Stomach (tissue), 9 donors: Measurements from ENCODE around the gene RAC2. TPM values are rescaled to one million over a fixed set of nuclear protein-coding genes. Genes with fewer than 3 reads are reported as not detected.

Experiments used
- DNase-seq, 2 donors: peaks; one replicate each; pipeline versions ENCODE4 v3.0.0 to v3.0.0-alpha.2; 2013 to 2019
- H3K27ac ChIP-seq, 5 donors: fragments of 200-600 bp in 4 of 5; sonication (generic) in 4 of 5; one replicate each; pipeline ENCODE4 v1.5.1; 2013 to 2019; ENCODE audit warnings: mild to moderate bottlenecking in 1 of 5, moderate library complexity in 1 of 5
- H3K27me3 ChIP-seq, 3 donors: fragments of 200-600 bp; sonication (generic); one replicate each; pipeline ENCODE4 v1.5.1; 2017 to 2019; ENCODE audit warnings: mixed run types in 1 of 3
- H3K36me3 ChIP-seq, 4 donors: fragments of 200-600 bp; sonication (generic); 1 replicate in 3 of 4; 2 replicates in 1 of 4; pipeline ENCODE4 v1.5.1; 2016 to 2019
- H3K4me1 ChIP-seq, 4 donors: fragments of 200-600 bp; sonication (generic); one replicate each; pipeline ENCODE4 v1.5.1; 2016 to 2019
- H3K4me3 ChIP-seq, 4 donors: fragments of 200-600 bp; sonication (generic) in 3 of 4; one replicate each; pipeline ENCODE4 v1.5.1; 2016 to 2019; ENCODE audit warnings: mild to moderate bottlenecking in 1 of 4
- H3K9me3 ChIP-seq, 4 donors: fragments of 200-600 bp; sonication (generic); one replicate each; pipeline ENCODE4 v1.5.1; 2016 to 2019
- EP300 ChIP-seq: sonication (generic); formaldehyde crosslinking; IDR thresholded peaks from one replicate; pipeline ENCODE4 v1.6.1; 2017; ENCODE audit warnings: antibody characterized with exemption
- POLR2A ChIP-seq, 4 donors: fragments of 450-650 bp; IDR thresholded peaks; one replicate each; pipeline ENCODE4 v1.6.1; 2016; ENCODE audit warnings: antibody characterized with exemption in 4 of 4, control low read depth in 2 of 4, mild to moderate bottlenecking in 1 of 4, moderate library complexity in 1 of 4
- POLR2AphosphoS5 ChIP-seq, 3 donors: sonication (generic); formaldehyde crosslinking; IDR thresholded peaks; one replicate each; pipeline ENCODE4 v1.6.1; 2016; ENCODE audit warnings: antibody characterized with exemption in 3 of 3
- WGBS, 5 donors: extraction: QIAGEN DNeasy Blood & Tissue Kit in 3 of 5; methylation state at CpG; one replicate each; pipeline versions ENCODE4 v1.1.5 to v1.1.7; 2013 to 2018; 5-methylcytosine and 5-hydroxymethylcytosine counted together
- intact Hi-C: fragments of 100-400 bp; cut with DNase I; formaldehyde crosslinking; loops from one replicate; pipeline ENCODE4 v1.15.1; 2023; ENCODE audit warnings: low total_unique reads
- polyA plus RNA-seq, 3 donors: library from polyadenylated mRNA; stranded (reverse); fragments of 200-250 nt; gene quantifications; one replicate each; pipeline ENCODE4 v1.2.3, GENCODE V29; 2013
- total RNA-seq, 5 donors: library from RNA; depleted of rRNA; stranded (reverse); fragments of >200 nt; gene quantifications; one replicate each; pipeline versions ENCODE4 v1.1.0 to v1.2.3, GENCODE V29; 2014 to 2016
- TF ChIP-seq, protein P1 (sequence below), 7 experiments: fragments of 450-650 bp in 4 of 7; fragments of 200-600 bp in 3 of 7; sonication (generic) in 3 of 7; IDR thresholded peaks; one replicate each; pipeline ENCODE4 v1.5.1; 2016 to 2019; ENCODE audit warnings: antibody characterized with exemption in 7 of 7, control low read depth in 2 of 7, mild to moderate bottlenecking in 1 of 7
- donor health status: healthy with polysubstance abuse.
- donor health status: Bipolar disorder and iron deficiency.
- donor health status: healthy.

RAC2 gene
- total and polyA plus RNA-seq, 8 donors = 1.8 to 50.4 (median 16.3) TPM

DNA sequence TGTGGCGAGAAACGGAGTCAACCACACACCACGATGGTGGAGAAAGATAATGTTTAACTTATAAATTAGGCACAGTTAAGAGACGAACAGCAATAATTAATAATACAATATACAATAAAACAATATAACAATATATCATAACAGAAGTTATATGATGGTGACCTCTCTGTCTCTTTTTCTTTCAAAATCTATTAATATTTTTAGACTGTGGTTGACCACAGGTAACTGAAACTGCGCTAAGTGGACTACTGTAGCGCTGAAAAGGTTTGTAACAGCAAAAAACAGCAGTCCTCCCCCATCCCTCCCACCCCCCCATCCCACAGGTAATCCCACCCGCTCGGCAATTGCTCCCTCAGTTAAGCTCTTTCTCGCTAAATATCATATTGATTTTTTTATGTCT, 28.2 kb downstream of the RAC2 start:
- Histone ChIP-seq H3K9me3 (no peaks in the 10 kb centered on the region), H3K27me3 (peaks cover 0 to 51% (median 9%) of the 10 kb centered on the region in 3 donors), H3K4me1 (peaks cover 0 to 3% (median 0%) of the 10 kb centered on the region in 4 donors), H3K4me3 (no peak overlapping the region), H3K27ac (no peak overlapping the region), H3K36me3 (no peaks in the 10 kb centered on the region)
- WGBS, 5 donors = 71 to 89% (median 84%) methylated on average over 9 of the region's 9 CpGs
- intact Hi-C loops = no loop called here
- TF ChIP-seq EP300 = no peak
- TF ChIP-seq POLR2A (IDR thresholded peaks at IDR 0.05) = no peak
- TF ChIP-seq, protein P1, sequence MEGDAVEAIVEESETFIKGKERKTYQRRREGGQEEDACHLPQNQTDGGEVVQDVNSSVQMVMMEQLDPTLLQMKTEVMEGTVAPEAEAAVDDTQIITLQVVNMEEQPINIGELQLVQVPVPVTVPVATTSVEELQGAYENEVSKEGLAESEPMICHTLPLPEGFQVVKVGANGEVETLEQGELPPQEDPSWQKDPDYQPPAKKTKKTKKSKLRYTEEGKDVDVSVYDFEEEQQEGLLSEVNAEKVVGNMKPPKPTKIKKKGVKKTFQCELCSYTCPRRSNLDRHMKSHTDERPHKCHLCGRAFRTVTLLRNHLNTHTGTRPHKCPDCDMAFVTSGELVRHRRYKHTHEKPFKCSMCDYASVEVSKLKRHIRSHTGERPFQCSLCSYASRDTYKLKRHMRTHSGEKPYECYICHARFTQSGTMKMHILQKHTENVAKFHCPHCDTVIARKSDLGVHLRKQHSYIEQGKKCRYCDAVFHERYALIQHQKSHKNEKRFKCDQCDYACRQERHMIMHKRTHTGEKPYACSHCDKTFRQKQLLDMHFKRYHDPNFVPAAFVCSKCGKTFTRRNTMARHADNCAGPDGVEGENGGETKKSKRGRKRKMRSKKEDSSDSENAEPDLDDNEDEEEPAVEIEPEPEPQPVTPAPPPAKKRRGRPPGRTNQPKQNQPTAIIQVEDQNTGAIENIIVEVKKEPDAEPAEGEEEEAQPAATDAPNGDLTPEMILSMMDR (IDR thresholded peaks at IDR 0.05) = no peak
- no peak for TF ChIP-seq POLR2AphosphoS5 (IDR thresholded peaks at IDR 0.05)
- no peak for DNase-seq

DNA sequence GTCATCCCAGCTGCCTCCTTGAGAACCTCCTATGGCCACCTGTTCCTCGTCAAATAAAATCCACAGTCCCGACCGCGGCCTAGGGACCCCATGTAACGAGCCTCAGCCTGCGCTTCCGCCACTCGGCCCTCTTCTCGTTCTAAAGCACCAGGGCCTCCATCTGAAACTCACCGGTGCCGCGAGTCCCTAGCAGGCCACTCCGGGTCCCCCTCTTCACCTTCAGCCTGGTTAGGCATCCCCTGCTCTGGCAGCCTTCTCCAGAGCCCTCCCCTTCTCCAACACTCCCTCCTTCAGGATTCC, 29.4 kb downstream of the RAC2 start:
- DNase-seq = no peak
- intact Hi-C loops = no loop called here
- 54 to 67% (median 63%) methylated on average over 13 of the region's 13 CpGs for WGBS, 5 donors
- Histone ChIP-seq H3K4me3 (no peak overlapping the region), H3K9me3 (no peaks in the 10 kb centered on the region), H3K36me3 (no peaks in the 10 kb centered on the region), H3K27ac (no peak overlapping the region), H3K27me3 (peaks cover 0 to 52% (median 9%) of the 10 kb centered on the region in 3 donors), H3K4me1 (no peaks in the 10 kb centered on the region)
- TF ChIP-seq EP300 (no peak), POLR2A (IDR thresholded peaks at IDR 0.05) (no peak)
- TF ChIP-seq, protein P1 (IDR thresholded peaks at IDR 0.05) = no peak

DNA sequence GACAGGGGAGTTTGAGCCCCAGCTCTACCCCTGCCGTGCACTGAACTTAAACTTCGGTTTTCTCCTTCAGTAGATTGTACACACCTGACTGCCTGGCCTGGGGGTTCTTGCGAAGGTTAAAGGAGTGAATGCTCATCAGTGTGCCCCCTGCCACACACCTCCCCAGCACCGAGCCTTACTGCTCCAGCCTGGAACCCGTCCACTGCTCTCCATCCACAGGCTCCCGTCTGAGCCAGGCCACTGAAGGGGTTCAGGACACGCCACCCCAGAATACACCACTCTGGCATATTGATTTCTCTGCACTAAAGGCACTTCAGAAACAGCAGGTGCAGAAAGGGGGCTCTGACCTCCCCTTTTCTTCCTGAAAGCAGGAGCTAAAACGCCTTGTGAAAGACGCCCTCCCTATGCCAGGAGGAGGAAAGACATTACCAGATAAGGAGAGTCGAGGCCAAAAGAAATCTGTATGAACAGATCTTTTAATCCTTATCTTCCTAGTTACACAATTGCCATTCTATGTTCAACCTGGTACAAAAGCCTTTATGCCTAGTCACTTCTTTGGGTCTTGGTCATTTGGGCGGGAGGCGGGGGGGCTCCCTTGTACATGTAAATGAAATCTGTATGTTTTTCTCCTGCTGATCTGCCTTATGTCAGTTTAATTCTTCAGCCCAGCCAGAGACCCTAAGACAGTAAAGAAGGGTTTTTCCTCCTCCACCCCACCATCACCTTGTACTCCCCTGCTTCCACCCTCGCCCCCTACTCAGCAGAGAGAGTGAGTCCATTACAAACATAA, 29.9 kb downstream of the RAC2 start:
- intact Hi-C loops = no loop called here
- DNase-seq = no peak
- no peak overlapping the region for H3K4me3 ChIP-seq
- no peak overlapping the region for H3K27ac ChIP-seq
- peaks cover 0 to 47% (median 9%) of the 10 kb centered on the region in 3 donors for H3K27me3 ChIP-seq
- no peaks in the 10 kb centered on the region for H3K36me3 ChIP-seq
- WGBS, 5 donors = 55 to 71% (median 63%) methylated on average over 13 of the region's 13 CpGs
- TF ChIP-seq POLR2AphosphoS5 (IDR thresholded peaks at IDR 0.05) = no peak
- TF ChIP-seq POLR2A (IDR thresholded peaks at IDR 0.05) = no peak
- TF ChIP-seq EP300 = no peak
- TF ChIP-seq, protein P1 (IDR thresholded peaks at IDR 0.05) = no peak
- no peaks in the 10 kb centered on the region for H3K9me3 ChIP-seq
- H3K4me1 ChIP-seq = no peaks in the 10 kb centered on the region

DNA sequence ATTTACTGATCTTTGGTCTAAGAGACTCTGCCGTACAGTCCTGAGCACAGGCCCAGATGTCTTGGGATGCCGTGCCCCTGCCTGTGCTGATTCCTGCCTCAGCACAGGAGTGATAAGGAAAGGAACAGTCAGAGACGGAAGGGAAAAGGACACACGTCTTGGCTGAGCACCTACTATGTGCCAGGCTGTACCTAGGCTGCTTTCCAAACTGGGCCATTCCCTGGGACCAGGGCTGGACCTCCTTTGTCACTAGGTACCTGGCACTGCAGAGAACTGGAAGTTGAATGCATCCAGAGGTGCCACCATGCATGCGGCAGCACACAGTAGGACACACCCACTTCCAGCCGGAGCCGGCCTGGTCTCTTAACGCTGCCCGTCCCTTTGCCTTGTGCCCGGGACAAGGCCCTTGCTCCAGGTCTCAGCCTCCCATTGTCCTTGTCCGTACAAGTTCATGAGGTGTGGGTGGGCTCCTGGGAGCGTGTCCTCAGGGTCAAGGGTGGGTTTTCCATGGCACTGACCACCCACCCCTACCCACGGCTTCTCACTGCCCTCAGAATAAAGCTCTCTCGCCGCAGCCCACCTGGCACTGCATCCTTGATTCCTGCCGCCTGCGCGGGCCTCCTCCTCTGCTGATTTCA, 30.7 kb downstream of the RAC2 start:
- Histone ChIP-seq H3K27me3 (peaks cover 0 to 40% (median 9%) of the 10 kb centered on the region in 3 donors), H3K4me3 (no peak overlapping the region), H3K9me3 (no peaks in the 10 kb centered on the region), H3K4me1 (no peaks in the 10 kb centered on the region), H3K27ac (no peak overlapping the region), H3K36me3 (no peaks in the 10 kb centered on the region)
- no peak for DNase-seq
- 87 to 89% (median 89%) methylated on average over 13 to 18 of the region's 18 CpGs for WGBS, 5 donors
- TF ChIP-seq POLR2AphosphoS5 (IDR thresholded peaks at IDR 0.05) (no peak), POLR2A (IDR thresholded peaks at IDR 0.05) (no peak), EP300 (no peak)
- TF ChIP-seq, protein P1 (IDR thresholded peaks at IDR 0.05) = no peak
- intact Hi-C loops = no loop called here
